GM19238 (cell line): ENCODE results near the gene ACVR2A.

Experiments used
- DNase-seq: peaks from one replicate; pipeline ENCODE4 v3.0.0; 2011; ENCODE audit warnings: low spot score; ENCODE audit not compliant: insufficient read length

The ACVR2A gene

GRCh38 chr2:147917161-147917560 lies 72.3 kb downstream of the ACVR2A start:
- no peak for DNase-seq

- no peak for DNase-seq
These were observed 79.0 kb downstream of the ACVR2A start for GRCh38 chr2:147923846-147924245.

- no peak for DNase-seq
These were observed 79.8 kb downstream of the ACVR2A start for GRCh38 chr2:147924647-147925046.

- no peak for DNase-seq
These were observed 81.1 kb downstream of the ACVR2A start for GRCh38 chr2:147925886-147926285.

GRCh38 chr2:147927053-147927588 lies 82.3 kb downstream of the ACVR2A start:
- DNase-seq: no peak

- no peak for DNase-seq
These were observed 89.1 kb downstream of the ACVR2A start for GRCh38 chr2:147933931-147934330.

GRCh38 chr2:147934881-147935620 lies 90.2 kb downstream of the ACVR2A start:
- no peak for DNase-seq

- DNase-seq: no peak
These were observed 93.0 kb downstream of the ACVR2A start for GRCh38 chr2:147937744-147938349.

- no peak for DNase-seq
These were observed 94.5 kb downstream of the ACVR2A start for GRCh38 chr2:147939313-147939712.

GRCh38 chr2:147945660-147946059 lies 100.8 kb downstream of the ACVR2A start:
- no peak for DNase-seq

- no peak for DNase-seq
These were observed 107.3 kb downstream of the ACVR2A start for GRCh38 chr2:147952118-147952517.

GRCh38 chr2:147968571-147968970 lies 123.7 kb downstream of the ACVR2A start:
- no peak for DNase-seq

GRCh38 chr2:147976102-147976501 lies 131.3 kb downstream of the ACVR2A start:
- DNase-seq: no peak

GRCh38 chr2:147977679-147978078 lies 132.8 kb downstream of the ACVR2A start:
- no peak for DNase-seq
